ENCODE results near the gene STAG2. TPM values are rescaled to one million over a fixed set of nuclear protein-coding genes. Genes with fewer than 3 reads are reported as not detected.

Gene STAG2
- total RNA-seq, 2 experiments from 2014 or later = 84.7 to 89.4 TPM

- H3K27ac Mint-ChIP-seq = no peak overlapping the region
- Histone ChIP-seq H3K9me3 (ENCODE audit: control insufficient read depth in 1 of 2, insufficient read depth in 1 of 2, low read length in 2 of 2) (no peaks in the 10 kb centered on the region), H3K4me3 (ENCODE audit: low read length) (no peak overlapping the region), H3K4me1 (ENCODE audit: insufficient read depth, low read length) (no peaks in the 10 kb centered on the region), H3K36me3 (ENCODE audit: insufficient read depth, low read length) (no peaks in the 10 kb centered on the region), H3K27me3 (ENCODE audit: control insufficient read depth in 1 of 2, insufficient read depth in 2 of 2, low read length in 2 of 2) (no peaks in the 10 kb centered on the region), H3K27ac (ENCODE audit: low read depth in 1 of 2, low read length in 2 of 2) (no peak overlapping the region)
- ATAC-seq (ENCODE audit: poor library complexity) (no peak), DNase-seq (no peak)
- intact Hi-C loops (cut with DNase I, micrococcal nuclease) = no loop called here
- no peaks in the 10 kb centered on the region for H3K9me3 Mint-ChIP-seq
- ChIA-PET CTCF (no interaction called here), POLR2A (no interaction called here)
- no peak for TF ChIP-seq CTCF (IDR thresholded peaks at IDR 0.05)
- H3K4me1 Mint-ChIP-seq (ENCODE audit: low read depth) = no peaks in the 10 kb centered on the region
- no peak overlapping the region for H3K4me3 Mint-ChIP-seq
- H3K36me3 Mint-ChIP-seq (ENCODE audit: low read depth) = peaks cover 5% of the 10 kb centered on the region
- H3K27me3 Mint-ChIP-seq = no peaks in the 10 kb centered on the region
These were observed 152.4 kb downstream of the STAG2 start for GRCh38 chrX:124113621-124114600.

- POLR2A ChIA-PET = no interaction called here
These were observed 155.8 kb downstream of the STAG2 start for GRCh38 chrX:124117325-124117724.

GRCh38 chrX:124125471-124125870 lies 164.0 kb downstream of the STAG2 start:
- CTCF ChIA-PET = no interaction called here
- H3K4me1 Mint-ChIP-seq (ENCODE audit: low read depth) = no peaks in the 10 kb centered on the region
- POLR2A ChIA-PET = no interaction called here
- no peaks in the 10 kb centered on the region for H3K36me3 Mint-ChIP-seq (ENCODE audit: low read depth)
- no peak overlapping the region for H3K27ac Mint-ChIP-seq
- no peaks in the 10 kb centered on the region for H3K9me3 ChIP-seq (ENCODE audit: control insufficient read depth in 1 of 2, insufficient read depth in 1 of 2, low read length in 2 of 2)
- H3K27ac ChIP-seq (ENCODE audit: low read depth in 1 of 2, low read length in 2 of 2) = no peak overlapping the region
- H3K4me3 Mint-ChIP-seq = no peak overlapping the region
- DNase-seq (no peak), ATAC-seq (ENCODE audit: poor library complexity) (no peak)
- no peaks in the 10 kb centered on the region for H3K36me3 ChIP-seq (ENCODE audit: insufficient read depth, low read length)
- no peak overlapping the region for H3K4me3 ChIP-seq (ENCODE audit: low read length)
- H3K27me3 ChIP-seq (ENCODE audit: control insufficient read depth in 1 of 2, insufficient read depth in 2 of 2, low read length in 2 of 2) = no peaks in the 10 kb centered on the region
- H3K27me3 Mint-ChIP-seq = no peaks in the 10 kb centered on the region
- TF ChIP-seq CTCF (IDR thresholded peaks at IDR 0.05) = no peak
- H3K9me3 Mint-ChIP-seq = no peaks in the 10 kb centered on the region
- no peaks in the 10 kb centered on the region for H3K4me1 ChIP-seq (ENCODE audit: insufficient read depth, low read length)
- intact Hi-C loops (cut with DNase I, micrococcal nuclease) = no loop called here

More at GRCh38 chrX:124117325-124117724, 155.8 kb downstream of the STAG2 start:
- Histone ChIP-seq H3K27ac (ENCODE audit: low read depth in 1 of 2, low read length in 2 of 2) (no peak overlapping the region), H3K27me3 (ENCODE audit: control insufficient read depth in 1 of 2, insufficient read depth in 2 of 2, low read length in 2 of 2) (no peaks in the 10 kb centered on the region), H3K4me3 (ENCODE audit: low read length) (no peak overlapping the region), H3K9me3 (ENCODE audit: control insufficient read depth in 1 of 2, insufficient read depth in 1 of 2, low read length in 2 of 2) (no peaks in the 10 kb centered on the region), H3K4me1 (ENCODE audit: insufficient read depth, low read length) (no peaks in the 10 kb centered on the region), H3K36me3 (ENCODE audit: insufficient read depth, low read length) (no peaks in the 10 kb centered on the region)
- CTCF ChIA-PET = interaction anchor here (0.7 kb wide), 1 partner anchor 1083 kb away, joined by 3 read pairs; no protein-coding TSS in a partner anchor
- Mint-ChIP-seq H3K4me3 (no peak overlapping the region), H3K27me3 (no peaks in the 10 kb centered on the region), H3K36me3 (ENCODE audit: low read depth) (no peaks in the 10 kb centered on the region), H3K9me3 (no peaks in the 10 kb centered on the region), H3K4me1 (ENCODE audit: low read depth) (no peaks in the 10 kb centered on the region), H3K27ac (no peak overlapping the region)
- ATAC-seq (ENCODE audit: poor library complexity) (no peak), DNase-seq (no peak)
- no peak for TF ChIP-seq CTCF (IDR thresholded peaks at IDR 0.05)
- intact Hi-C loops (cut with DNase I, micrococcal nuclease) = no loop called here

Measured in CD4-positive, alpha-beta T cell (primary cell).